Upper lobe of left lung (tissue), 4 donors: Measurements from ENCODE around the gene RHBDL1.

Experiments used
- CTCF ChIP-seq, 6 experiments: fragments of 450-650 bp in 4 of 6; fragments of 200-600 bp in 2 of 6; sonication (generic) in 2 of 6; IDR thresholded peaks; one replicate each; pipeline ENCODE4 v1.5.1; 2016 to 2019; ENCODE audit warnings: antibody characterized with exemption in 6 of 6
- POLR2A ChIP-seq, 4 donors: fragments of 450-650 bp; IDR thresholded peaks; one replicate each; pipeline ENCODE4 v1.5.1; 2016 to 2017; ENCODE audit warnings: antibody characterized with exemption in 4 of 4, mild to moderate bottlenecking in 2 of 4

- TF ChIP-seq POLR2A (IDR thresholded peaks at IDR 0.05) (no peak), CTCF (IDR thresholded peaks at IDR 0.05) (no peak)
Measured at GRCh38 chr16:638034-638543, 37.4 kb upstream of the RHBDL1 start.
